ENCODE data around the gene GPR55. TPM values are rescaled to one million over a fixed set of nuclear protein-coding genes. Genes with fewer than 3 reads are reported as not detected.
"Not testable (repeated sequence)": the region's sequence is repeated elsewhere in the genome, so short reads cannot be mapped to it uniquely, and the experiment has no call there.

Gene GPR55
- total RNA-seq, 1 experiment from 2014 or later, result 0.24 TPM

GRCh38 chr2:230951396-230951795 lies 26.4 kb upstream of the GPR55 start:
- DNase-seq (ENCODE audit: low read depth), result no peak

GRCh38 chr2:230950874-230951339 lies 25.9 kb upstream of the GPR55 start:
- no peak for DNase-seq (ENCODE audit: low read depth)

- no peak for DNase-seq (ENCODE audit: low read depth)
Observed at GRCh38 chr2:230949966-230950873, 25.2 kb upstream of the GPR55 start.

GRCh38 chr2:230947908-230948365 lies 22.9 kb upstream of the GPR55 start:
- DNase-seq (ENCODE audit: low read depth), result no peak

GRCh38 chr2:230947235-230947576 lies 22.2 kb upstream of the GPR55 start:
- no peak for DNase-seq (ENCODE audit: low read depth)

GRCh38 chr2:230946429-230947234 lies 21.6 kb upstream of the GPR55 start:
- no peak for DNase-seq (ENCODE audit: low read depth)

- no peak for DNase-seq (ENCODE audit: low read depth)
Observed at GRCh38 chr2:230944757-230945372, 19.8 kb upstream of the GPR55 start.

- no peak for DNase-seq (ENCODE audit: low read depth)
Observed at GRCh38 chr2:230944123-230944653, 19.1 kb upstream of the GPR55 start.

- no peak for DNase-seq (ENCODE audit: low read depth)
Observed at GRCh38 chr2:230942920-230943896, 18.2 kb upstream of the GPR55 start.

- no peak for DNase-seq (ENCODE audit: low read depth)
Observed at GRCh38 chr2:230942371-230942770, 17.3 kb upstream of the GPR55 start.

GRCh38 chr2:230941202-230942180 lies 16.4 kb upstream of the GPR55 start:
- DNase-seq (ENCODE audit: low read depth), result no peak

- no peak for DNase-seq (ENCODE audit: low read depth)
Observed at GRCh38 chr2:230940471-230940815, 15.4 kb upstream of the GPR55 start.

GRCh38 chr2:230939691-230940470 lies 14.8 kb upstream of the GPR55 start:
- DNase-seq (ENCODE audit: low read depth), result no peak

GRCh38 chr2:230939066-230939591 lies 14.1 kb upstream of the GPR55 start:
- DNase-seq (ENCODE audit: low read depth), result no peak

- no peak for DNase-seq (ENCODE audit: low read depth)
Observed at GRCh38 chr2:230938516-230939065, 13.5 kb upstream of the GPR55 start.

GRCh38 chr2:230938098-230938497 lies 13.1 kb upstream of the GPR55 start:
- DNase-seq (ENCODE audit: low read depth), result no peak

- no peak for DNase-seq (ENCODE audit: low read depth)
Observed at GRCh38 chr2:230937362-230937761, 12.3 kb upstream of the GPR55 start.

GRCh38 chr2:230936243-230936642 lies 11.2 kb upstream of the GPR55 start:
- DNase-seq (ENCODE audit: low read depth), result not testable (repeated sequence)
